Measurements from ENCODE around the gene SLC16A12.
"Not testable (repeated sequence)": the region's sequence is repeated elsewhere in the genome, so short reads cannot be mapped to it uniquely, and the experiment has no call there.

SLC16A12 gene

DNA sequence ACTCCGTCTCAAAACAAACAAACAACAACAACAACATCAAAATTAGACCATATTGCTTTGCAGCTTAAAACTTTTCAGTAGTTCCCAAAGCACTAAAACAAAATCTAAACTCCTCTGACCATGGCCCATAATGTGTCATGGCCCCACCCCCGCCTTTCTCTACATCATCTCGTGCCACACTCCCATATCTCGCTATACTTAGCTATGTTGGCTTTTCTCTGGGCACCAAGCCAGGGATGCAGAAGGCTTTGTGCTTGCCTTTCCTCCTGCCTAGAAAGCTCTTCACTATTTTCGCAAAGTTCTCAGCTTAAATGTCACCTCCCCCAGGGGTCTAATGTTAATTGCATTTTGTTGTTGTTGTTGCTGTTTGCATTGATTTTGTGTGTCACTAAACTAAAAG lies 15.1 kb upstream of the SLC16A12 start:
- TF ChIP-seq, protein P1, sequence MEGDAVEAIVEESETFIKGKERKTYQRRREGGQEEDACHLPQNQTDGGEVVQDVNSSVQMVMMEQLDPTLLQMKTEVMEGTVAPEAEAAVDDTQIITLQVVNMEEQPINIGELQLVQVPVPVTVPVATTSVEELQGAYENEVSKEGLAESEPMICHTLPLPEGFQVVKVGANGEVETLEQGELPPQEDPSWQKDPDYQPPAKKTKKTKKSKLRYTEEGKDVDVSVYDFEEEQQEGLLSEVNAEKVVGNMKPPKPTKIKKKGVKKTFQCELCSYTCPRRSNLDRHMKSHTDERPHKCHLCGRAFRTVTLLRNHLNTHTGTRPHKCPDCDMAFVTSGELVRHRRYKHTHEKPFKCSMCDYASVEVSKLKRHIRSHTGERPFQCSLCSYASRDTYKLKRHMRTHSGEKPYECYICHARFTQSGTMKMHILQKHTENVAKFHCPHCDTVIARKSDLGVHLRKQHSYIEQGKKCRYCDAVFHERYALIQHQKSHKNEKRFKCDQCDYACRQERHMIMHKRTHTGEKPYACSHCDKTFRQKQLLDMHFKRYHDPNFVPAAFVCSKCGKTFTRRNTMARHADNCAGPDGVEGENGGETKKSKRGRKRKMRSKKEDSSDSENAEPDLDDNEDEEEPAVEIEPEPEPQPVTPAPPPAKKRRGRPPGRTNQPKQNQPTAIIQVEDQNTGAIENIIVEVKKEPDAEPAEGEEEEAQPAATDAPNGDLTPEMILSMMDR (IDR thresholded peaks at IDR 0.05; ENCODE audit: low read depth, low read length, missing control alignments) = no peak
- no peak for DNase-seq (ENCODE audit: low read depth)
- in situ Hi-C loops (cut with HindIII; ENCODE audit: low sequenced_read_pairs) = loop anchor here (5.0 kb wide), 1 partner anchor 88 kb away; no protein-coding TSS in a partner anchor
- H3K4me3 ChIP-seq (ENCODE audit: low read depth, low read length) = no peak overlapping the region

DNA sequence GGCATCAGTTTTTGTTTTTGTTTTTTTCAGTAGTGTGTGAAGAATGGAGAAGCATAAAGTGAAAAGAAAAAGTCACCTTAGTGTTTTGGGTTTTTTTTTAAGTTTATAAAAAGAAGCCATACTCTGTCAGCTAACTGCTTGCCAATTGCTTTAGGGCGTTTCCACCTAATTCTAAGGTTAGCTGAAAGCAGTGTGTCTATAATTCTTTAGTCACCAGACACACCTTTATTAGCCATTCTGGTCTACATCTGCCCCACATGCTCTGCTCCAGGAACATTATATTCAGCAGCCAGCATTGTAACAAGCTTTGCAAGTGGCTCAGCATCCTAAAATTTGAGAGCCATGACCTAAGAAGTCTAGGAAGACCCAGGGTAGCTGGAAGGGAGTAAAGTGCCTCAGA lies 14.1 kb upstream of the SLC16A12 start:
- TF ChIP-seq, protein P1 (IDR thresholded peaks at IDR 0.05; ENCODE audit: low read depth, low read length, missing control alignments) = no peak
- no peak overlapping the region for H3K4me3 ChIP-seq (ENCODE audit: low read depth, low read length)
- no peak for DNase-seq (ENCODE audit: low read depth)
- in situ Hi-C loops (cut with HindIII; ENCODE audit: low sequenced_read_pairs) = no loop called here

DNA sequence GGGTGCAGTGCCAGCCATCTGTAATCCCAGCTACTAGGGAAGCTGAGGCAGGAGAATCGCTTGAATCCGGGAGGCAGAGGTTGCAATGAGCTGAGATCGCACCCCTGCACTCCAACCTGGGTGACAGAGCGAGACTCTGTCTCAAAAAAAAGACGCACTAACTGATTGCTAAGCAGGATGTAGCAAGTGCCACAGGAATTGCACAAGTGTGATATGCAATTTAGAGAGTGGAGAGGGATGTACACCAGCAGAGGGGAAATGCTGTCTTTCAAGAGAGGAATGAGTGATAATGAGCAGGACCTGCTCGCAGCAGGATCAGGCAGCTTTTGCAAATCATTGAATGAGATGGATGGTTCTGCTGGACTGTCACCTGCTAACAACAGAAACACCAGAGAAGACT lies 13.3 kb upstream of the SLC16A12 start:
- H3K4me3 ChIP-seq (ENCODE audit: low read depth, low read length) = no peak overlapping the region
- in situ Hi-C loops (cut with HindIII; ENCODE audit: low sequenced_read_pairs) = no loop called here
- TF ChIP-seq, protein P1 (IDR thresholded peaks at IDR 0.05; ENCODE audit: low read depth, low read length, missing control alignments) = no peak
- DNase-seq (ENCODE audit: low read depth) = no peak

DNA sequence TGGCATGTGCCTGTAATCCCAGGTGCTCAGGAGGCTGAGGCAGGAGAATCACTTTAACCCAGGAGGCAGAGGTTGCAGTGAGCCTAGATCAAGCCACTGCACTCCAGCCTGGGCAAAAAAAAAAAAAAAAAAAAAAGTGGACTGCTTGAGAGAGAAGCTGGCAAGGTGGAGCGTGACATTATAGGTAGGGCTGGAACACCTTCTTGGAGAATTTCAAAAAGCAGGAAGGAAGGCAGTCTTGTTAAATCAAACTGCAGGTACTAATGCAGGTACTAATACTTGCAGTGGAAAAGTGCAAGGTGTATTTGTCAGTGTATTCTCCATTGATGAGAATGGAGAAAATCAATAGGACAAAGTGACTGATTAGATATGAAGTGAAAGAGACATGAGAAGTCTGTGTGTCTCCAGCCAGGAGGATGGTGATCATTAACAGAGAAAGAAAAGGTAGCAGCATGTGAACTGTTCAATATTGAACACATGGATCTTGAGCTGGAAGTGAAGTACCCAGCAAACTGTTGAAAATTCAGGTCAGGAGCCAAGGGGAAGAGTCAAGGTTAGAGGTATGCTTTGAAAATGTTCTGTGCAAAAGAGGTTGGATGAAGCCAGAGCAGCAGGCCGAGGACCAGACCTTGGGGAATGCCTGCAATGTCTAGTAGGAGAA lies 12.6 kb upstream of the SLC16A12 start:
- DNase-seq (ENCODE audit: low read depth) = no peak
- TF ChIP-seq, protein P1 (IDR thresholded peaks at IDR 0.05; ENCODE audit: low read depth, low read length, missing control alignments) = no peak
- in situ Hi-C loops (cut with HindIII; ENCODE audit: low sequenced_read_pairs) = no loop called here
- H3K4me3 ChIP-seq (ENCODE audit: low read depth, low read length) = no peak overlapping the region

DNA sequence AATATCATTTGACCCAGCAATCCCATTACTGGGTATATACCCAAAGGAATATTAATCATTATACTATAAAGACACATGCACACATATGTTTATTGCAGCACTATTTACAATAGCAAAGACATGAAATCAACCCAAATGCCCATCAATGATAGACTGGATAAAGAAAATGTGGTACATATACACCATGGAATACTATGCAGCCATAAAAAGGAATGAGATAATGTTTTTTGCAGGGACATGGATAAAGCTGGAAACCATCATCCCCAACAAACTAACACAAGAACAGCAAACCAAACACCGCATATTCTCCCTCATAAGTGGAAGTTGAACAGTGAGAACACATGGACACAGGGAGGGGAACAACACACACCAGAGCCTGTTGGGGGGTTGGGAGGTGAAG lies 11.3 kb upstream of the SLC16A12 start:
- H3K4me3 ChIP-seq (ENCODE audit: low read depth, low read length); DNase-seq (ENCODE audit: low read depth); in situ Hi-C loops (cut with HindIII; ENCODE audit: low sequenced_read_pairs): not testable (repeated sequence)

DNA sequence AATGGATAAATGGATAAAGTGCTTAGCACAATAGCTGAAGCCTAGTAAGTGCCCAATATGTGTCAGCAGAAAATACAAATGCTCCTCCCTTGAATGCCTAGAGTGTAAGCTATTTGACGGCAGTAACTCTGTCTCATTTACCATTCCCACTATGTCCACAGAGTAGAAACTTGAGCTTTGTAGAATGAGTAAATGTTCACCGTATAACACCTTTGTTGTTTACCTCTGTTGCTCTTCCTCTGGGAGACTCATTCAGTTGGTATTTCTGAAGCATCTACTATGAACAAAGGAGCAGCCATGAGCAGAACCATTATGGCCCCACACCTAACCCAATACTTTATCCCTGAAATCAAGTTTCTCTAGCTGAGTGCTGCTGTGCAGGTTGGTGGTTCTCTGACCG lies 8.4 kb upstream of the SLC16A12 start:
- H3K4me3 ChIP-seq (ENCODE audit: low read depth, low read length) = no peak overlapping the region
- TF ChIP-seq, protein P1 (IDR thresholded peaks at IDR 0.05; ENCODE audit: low read depth, low read length, missing control alignments) = no peak
- no peak for DNase-seq (ENCODE audit: low read depth)
- in situ Hi-C loops (cut with HindIII; ENCODE audit: low sequenced_read_pairs) = no loop called here

DNA sequence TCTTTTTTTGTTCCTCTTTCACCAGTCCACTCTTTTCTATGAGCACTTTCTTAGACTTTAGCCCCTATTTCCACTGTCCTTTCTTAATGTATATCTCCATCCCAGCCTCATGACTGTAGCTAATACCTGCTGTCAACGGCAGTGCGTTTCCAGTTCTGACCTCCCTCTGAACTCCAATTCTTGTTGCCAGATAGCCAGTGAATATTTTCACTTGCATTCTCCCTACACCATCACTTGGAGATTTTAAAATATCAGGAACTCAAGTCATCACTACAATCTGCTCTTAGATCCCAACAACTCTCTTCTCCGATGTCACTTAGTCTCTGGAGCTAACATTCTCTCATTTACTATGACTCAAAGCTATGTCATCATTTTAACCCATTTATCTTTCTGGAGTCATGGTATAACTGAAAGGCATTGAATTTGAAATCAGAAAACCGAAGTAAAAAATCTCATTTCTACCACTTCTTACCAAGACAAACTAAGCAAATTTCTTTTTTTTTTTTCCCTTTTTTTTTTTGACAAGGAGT lies 5.1 kb upstream of the SLC16A12 start:
- no peak overlapping the region for H3K4me3 ChIP-seq (ENCODE audit: low read depth, low read length)
- in situ Hi-C loops (cut with HindIII; ENCODE audit: low sequenced_read_pairs) = no loop called here
- TF ChIP-seq, protein P1 (IDR thresholded peaks at IDR 0.05; ENCODE audit: low read depth, low read length, missing control alignments) = no peak
- no peak for DNase-seq (ENCODE audit: low read depth)

All from astrocyte of the cerebellum (primary cell).